Right lobe of liver (tissue), 4 donors: ENCODE data around the gene NDRG3.

Experiments used
- CTCF ChIP-seq, 4 donors: fragments of 200-600 bp in 3 of 4; fragments of 450-650 bp in 1 of 4; IDR thresholded peaks; one replicate each; pipeline versions ENCODE4 v1.5.1 to v1.8.0; 2016 to 2022; ENCODE audit warnings: antibody characterized with exemption in 4 of 4, mild to moderate bottlenecking in 2 of 4
- POLR2A ChIP-seq: fragments of 450-650 bp; IDR thresholded peaks from one replicate; pipeline ENCODE4 v1.6.1; 2017; ENCODE audit warnings: antibody characterized with exemption, mild to moderate bottlenecking
- donor health status: DM: no; HTN: no; CAD: no.
- donor health status: DM: no; HTN: no; CAD: no.
- donor health status: DM: no; HTN: yes; CAD: no.

- TF ChIP-seq CTCF (IDR thresholded peaks at IDR 0.05) (no peak), POLR2A (no peak)
These were observed 33.2 kb upstream of the NDRG3 start for GRCh38 chr20:36778831-36779655.
